GM06990 (cell line): ENCODE data around the gene HIVEP3.

Experiments
- DNase-seq: peaks from one replicate; pipeline ENCODE4 v3.0.0-alpha.2; 2011; ENCODE audit not compliant: insufficient read length; ENCODE audit errors: extremely low read depth
- H3K27me3 ChIP-seq: replicated peaks from 2 replicates; pipeline ENCODE4 v1.6.0; 2011; ENCODE audit warnings: low read length; ENCODE audit not compliant: control insufficient read depth, insufficient read depth
- H3K36me3 ChIP-seq: 2 replicates; pipeline ENCODE4 v1.5.1; 2011; ENCODE audit warnings: low read length; ENCODE audit not compliant: control insufficient read depth, insufficient read depth
- H3K4me3 ChIP-seq: replicated peaks from 2 replicates; pipeline ENCODE4 v1.5.1; 2011; ENCODE audit warnings: low read depth, mild to moderate bottlenecking, control low read depth, low read length
- TF ChIP-seq, protein P1 (sequence below): IDR thresholded peaks from 2 replicates; pipeline ENCODE4 v1.5.1; 2011; ENCODE audit warnings: low read length, control low read depth, mild to moderate bottlenecking, inconsistent platforms; ENCODE audit not compliant: insufficient read depth, poor library complexity, severe bottlenecking

Gene HIVEP3

DNA sequence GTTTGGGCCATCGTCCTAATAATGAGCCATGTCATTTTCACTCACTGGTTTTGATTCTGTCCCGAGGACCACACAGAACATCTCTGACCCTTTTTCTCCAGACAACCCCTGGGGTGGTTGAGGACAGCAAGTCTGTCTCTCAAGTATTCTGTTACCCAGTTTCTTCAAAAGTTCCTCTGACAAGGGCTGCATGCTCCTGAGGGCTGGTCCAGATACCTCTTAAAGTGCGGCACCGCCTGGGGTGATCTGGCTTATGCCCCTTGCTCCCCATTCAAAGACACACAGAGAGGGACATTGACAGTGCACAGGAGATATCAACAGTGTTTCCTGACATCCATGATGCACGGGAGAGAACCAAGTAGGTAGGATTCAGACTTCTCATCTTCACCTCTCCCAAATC lies 301.4 kb downstream of the HIVEP3 start:
- no peaks in the 10 kb centered on the region for H3K27me3 ChIP-seq
- H3K4me3 ChIP-seq = no peak overlapping the region
- no peak for DNase-seq
- no peaks in the 10 kb centered on the region for H3K36me3 ChIP-seq
- TF ChIP-seq, protein P1, sequence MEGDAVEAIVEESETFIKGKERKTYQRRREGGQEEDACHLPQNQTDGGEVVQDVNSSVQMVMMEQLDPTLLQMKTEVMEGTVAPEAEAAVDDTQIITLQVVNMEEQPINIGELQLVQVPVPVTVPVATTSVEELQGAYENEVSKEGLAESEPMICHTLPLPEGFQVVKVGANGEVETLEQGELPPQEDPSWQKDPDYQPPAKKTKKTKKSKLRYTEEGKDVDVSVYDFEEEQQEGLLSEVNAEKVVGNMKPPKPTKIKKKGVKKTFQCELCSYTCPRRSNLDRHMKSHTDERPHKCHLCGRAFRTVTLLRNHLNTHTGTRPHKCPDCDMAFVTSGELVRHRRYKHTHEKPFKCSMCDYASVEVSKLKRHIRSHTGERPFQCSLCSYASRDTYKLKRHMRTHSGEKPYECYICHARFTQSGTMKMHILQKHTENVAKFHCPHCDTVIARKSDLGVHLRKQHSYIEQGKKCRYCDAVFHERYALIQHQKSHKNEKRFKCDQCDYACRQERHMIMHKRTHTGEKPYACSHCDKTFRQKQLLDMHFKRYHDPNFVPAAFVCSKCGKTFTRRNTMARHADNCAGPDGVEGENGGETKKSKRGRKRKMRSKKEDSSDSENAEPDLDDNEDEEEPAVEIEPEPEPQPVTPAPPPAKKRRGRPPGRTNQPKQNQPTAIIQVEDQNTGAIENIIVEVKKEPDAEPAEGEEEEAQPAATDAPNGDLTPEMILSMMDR = no peak

- TF ChIP-seq, protein P1 = no peak
- Histone ChIP-seq H3K27me3 (no peaks in the 10 kb centered on the region), H3K4me3 (no peak overlapping the region), H3K36me3 (no peaks in the 10 kb centered on the region)
- no peak for DNase-seq
These were observed 302.2 kb downstream of the HIVEP3 start for GRCh38 chr1:41616563-41616962.

DNA sequence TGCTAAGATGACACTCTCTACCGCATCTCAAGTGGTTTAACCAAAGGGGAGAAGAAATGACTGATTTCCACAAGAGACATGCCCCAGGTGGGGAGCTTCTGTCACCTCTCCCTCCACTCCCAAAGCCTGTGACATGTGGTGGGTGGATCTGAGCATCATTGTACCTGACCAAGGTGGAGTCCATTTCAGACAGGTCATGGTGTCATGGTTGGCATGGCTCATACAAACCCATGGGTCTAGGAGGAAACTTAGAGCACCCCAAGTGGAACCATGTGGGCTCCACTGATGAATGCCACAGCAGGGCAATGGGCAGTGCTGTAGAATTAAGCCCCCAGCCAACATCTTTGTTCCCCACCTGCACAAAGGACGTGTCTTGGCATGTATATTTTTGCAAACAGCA lies 302.7 kb downstream of the HIVEP3 start:
- no peaks in the 10 kb centered on the region for H3K36me3 ChIP-seq
- TF ChIP-seq, protein P1 = no peak
- H3K4me3 ChIP-seq = no peak overlapping the region
- no peaks in the 10 kb centered on the region for H3K27me3 ChIP-seq
- no peak for DNase-seq

GRCh38 chr1:41615316-41615715 lies 303.4 kb downstream of the HIVEP3 start:
- Histone ChIP-seq H3K4me3 (no peak overlapping the region), H3K27me3 (no peaks in the 10 kb centered on the region), H3K36me3 (no peaks in the 10 kb centered on the region)
- DNase-seq = no peak
- TF ChIP-seq, protein P1 = no peak

DNA sequence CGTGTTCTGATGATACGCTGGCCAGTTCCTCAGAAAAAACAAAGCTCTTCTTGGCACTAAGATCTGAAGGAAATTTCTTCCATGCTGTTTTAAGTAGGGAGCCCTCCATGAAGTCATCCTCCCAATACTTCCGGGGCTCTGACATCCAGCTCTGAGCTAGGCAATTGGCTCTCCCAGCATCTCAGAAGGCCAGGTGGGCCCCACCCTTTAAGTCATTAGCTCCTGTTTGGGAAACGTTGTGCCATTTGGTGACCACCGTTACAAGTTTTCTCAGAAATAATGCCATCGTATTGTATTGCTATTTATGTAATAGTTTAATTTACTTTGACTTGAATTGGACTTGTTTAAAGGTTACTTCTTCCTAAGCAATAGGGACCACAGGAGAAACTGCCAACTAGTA lies 303.9 kb downstream of the HIVEP3 start:
- TF ChIP-seq, protein P1 = no peak
- no peaks in the 10 kb centered on the region for H3K36me3 ChIP-seq
- no peak for DNase-seq
- H3K27me3 ChIP-seq = no peaks in the 10 kb centered on the region; the same call in 1 of the 2 replicates
- no peak overlapping the region for H3K4me3 ChIP-seq
